A673 (cell line): ENCODE results near the gene PRR5.

ENCODE experiments used
- CTCF ChIP-seq: fragments of 300-800, 200-600 bp; sonication (generic); conservative IDR thresholded peaks from 2 replicates; pipeline ENCODE4 v1.5.1; 2017; ENCODE audit warnings: low read depth, mild to moderate bottlenecking, antibody characterized with exemption, low read length, moderate library complexity, mixed read lengths
- EZH2 ChIP-seq: fragments of 200-600 bp; sonication (generic); IDR thresholded peaks from 2 replicates; pipeline ENCODE4 v1.6.1; 2017; ENCODE audit warnings: borderline replicate concordance, low read depth, mild to moderate bottlenecking, mixed read lengths, antibody characterized with exemption, low read length; ENCODE audit not compliant: poor library complexity, severe bottlenecking

- TF ChIP-seq CTCF (no peak), EZH2 (no peak)
These were observed 21.5 kb upstream of the PRR5 start for GRCh38 chr22:44680481-44680894.
